Cerebellar nuclear complex (tissue), 1 donor: ENCODE results near the gene MRPL33.

Experiments
- DNase-seq, 2 experiments: peaks; one replicate each; lab custom pipeline; 2025; lab: John Stamatoyannopoulos, UW

MRPL33 gene

DNA sequence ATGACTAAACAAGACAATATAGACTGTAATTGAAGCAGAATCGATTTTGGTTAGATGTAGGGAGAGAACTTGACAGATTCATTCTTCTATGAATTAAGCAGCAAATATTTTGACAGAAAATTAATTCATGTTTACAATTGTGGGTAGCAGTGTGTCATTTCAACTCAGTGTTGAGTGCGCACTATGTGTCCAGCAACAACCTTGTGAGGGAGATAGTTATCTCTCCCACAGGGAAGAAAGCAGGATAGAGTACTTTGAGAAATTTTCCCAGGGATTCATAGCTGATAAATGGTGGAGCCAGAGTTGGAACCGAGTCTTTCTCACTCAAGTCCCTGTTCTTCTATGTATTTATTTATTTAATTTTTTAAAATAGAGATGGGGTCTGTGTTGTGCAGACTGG, 5.2 kb downstream of the MRPL33 start:
- no peak for DNase-seq

DNA sequence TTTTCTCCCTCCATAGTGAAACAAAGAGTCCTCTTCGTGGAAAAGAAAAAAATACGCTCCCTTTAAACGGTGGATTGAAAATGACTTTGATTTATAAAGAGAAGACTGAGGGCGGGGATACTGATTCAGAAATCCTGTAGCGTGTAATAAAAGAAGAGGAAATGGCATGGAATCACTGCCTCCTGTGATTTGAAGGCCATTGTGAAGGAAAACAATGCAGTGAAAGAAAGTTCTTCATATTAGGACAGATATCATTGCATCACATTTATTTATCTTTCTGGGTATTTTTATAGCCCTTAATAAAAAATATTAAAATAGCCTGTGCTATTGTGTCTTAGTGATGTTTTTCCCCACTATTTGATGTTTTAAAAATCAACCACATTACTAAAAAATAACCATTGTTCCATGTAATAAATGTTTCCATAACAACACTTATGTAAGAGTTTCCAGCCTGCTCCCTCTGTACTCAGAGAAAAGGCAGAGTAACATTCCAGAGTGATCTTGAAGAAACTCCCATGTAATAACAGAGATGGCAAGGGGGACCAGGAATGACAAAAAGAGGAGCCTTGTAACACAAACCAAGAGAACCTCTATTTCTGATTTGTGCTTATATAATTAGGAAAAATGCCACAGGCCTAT, 8.0 kb downstream of the MRPL33 start:
- DNase-seq, result no peak

DNA sequence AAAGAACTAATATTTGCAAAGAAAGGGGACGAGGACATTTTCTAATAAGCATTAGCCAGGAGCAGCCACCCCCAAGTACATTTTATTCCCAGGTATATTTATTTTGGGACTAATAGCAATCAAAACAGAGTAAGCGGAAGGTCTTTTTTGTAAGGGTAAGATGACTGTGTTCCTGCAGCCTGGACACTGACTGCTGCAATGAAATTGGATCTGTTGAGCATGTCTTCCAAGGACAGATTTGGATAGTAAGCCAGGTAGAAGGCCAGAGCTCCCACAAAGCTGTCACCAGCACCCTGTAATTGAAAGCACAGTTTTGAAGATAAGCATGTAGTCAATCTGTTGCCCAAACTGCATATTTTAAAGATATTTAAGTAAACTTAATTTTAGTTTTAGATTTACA, 10.0 kb downstream of the MRPL33 start:
- DNase-seq, result no peak

DNA sequence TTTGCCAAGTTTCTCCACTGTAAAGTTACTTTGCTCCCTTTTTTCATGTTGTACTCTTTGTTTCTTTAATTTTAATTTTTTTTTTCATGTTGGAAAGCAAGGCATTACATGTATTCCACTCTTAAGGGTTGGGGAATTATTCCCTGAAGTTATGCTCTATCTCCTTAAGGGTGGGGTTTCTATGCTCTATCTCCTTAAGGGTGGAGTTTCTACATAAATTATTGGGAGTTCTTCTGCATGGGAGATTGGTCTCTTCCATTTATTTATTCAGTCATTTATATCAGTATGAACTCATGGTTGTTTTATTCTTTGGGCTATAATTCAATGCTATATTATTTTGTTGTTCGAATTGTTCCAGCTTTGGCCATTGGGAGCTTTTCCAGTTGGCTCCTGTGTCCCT, 11.2 kb downstream of the MRPL33 start:
- DNase-seq, result no peak

DNA sequence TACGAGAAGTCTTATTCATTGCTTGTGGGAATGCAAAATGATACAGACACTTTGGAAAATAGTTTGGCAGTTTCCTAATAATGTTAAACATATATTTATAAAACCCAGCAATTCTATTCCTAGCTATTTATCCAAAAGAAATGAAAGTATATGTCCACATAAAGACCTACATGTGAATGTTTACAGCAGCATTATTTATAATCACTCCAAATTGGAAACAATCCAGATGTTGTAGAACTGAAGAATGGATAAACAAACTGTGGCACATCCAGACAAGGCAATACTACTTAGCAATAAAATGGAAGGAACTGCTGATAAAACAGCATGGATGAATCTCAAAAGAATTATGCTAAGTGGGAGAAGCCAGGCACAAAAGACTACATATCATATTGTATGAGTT, 19.3 kb downstream of the MRPL33 start:
- DNase-seq, result no peak

DNA sequence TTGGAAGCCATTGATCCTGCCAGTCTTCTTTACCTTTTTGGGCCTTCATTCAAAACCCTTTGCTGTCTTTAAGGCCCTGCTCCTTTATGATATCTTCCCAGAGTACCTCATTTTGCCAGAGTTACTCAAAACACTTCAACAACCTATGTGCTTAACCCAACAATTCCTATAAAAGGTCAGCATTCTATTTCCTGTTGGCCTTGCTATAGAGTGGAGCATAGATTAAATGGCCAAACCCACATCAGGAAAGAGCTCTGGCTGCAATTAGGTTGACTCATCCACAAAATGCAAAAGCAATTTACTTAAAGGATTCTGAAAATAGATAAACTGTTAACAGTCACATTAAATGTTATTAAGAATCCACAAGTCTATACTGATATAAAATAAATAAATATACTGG, 21.2 kb downstream of the MRPL33 start:
- DNase-seq, result no peak

DNA sequence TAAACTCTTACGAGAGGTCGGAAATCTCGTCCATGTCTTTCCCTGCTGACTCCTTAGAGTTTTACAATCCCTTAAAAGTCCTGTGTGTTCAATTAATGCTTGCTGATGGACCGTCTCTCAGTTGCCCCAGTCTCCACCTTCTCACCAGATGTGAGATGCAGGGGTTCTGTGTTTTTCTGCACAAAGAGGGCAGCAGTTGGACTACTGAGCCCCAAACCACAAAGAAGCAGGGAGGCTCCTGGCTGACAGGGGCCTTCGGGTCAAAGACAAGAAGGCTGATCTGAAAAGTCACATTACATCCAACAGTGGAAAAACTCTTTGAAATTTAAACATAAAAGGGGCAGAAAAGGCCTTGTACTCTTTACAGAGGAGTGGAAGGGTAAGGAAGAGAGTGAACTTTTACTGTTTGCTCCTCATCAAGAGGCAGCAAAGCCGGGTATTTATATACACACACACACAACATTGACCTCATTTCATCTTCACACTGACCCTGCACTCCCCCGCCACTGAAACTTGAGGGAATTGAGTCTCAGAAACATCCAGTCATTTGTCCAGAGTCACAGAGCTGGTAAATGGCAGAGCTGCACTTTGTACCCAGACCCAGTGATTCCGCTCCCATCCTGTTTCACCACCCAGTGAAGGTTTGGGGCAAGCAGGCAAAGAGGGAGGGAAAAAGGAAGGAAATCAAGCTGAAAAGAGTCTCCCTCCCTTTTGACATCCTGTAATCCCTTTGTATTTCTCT, 23.7 kb downstream of the MRPL33 start:
- no peak for DNase-seq

DNA sequence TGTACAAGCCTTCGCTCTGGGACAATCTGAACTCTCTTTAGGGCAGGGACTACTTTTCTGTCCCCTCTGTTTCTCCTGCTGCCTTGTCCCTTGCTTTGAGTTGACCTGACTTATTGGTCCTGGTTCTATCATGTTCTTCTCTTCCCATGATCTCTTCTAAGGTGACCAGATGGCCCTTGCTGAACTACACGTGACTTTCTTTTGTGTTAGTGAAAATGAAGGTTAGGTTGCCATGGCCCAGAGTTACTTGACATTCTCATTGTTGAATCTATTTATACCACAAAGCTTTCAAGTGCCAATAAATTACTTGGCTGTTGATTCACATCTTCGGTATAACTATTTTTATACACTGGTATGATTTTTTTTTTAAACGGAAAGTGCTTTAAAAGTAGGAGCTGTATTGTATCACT, 24.4 kb downstream of the MRPL33 start:
- no peak for DNase-seq

DNA sequence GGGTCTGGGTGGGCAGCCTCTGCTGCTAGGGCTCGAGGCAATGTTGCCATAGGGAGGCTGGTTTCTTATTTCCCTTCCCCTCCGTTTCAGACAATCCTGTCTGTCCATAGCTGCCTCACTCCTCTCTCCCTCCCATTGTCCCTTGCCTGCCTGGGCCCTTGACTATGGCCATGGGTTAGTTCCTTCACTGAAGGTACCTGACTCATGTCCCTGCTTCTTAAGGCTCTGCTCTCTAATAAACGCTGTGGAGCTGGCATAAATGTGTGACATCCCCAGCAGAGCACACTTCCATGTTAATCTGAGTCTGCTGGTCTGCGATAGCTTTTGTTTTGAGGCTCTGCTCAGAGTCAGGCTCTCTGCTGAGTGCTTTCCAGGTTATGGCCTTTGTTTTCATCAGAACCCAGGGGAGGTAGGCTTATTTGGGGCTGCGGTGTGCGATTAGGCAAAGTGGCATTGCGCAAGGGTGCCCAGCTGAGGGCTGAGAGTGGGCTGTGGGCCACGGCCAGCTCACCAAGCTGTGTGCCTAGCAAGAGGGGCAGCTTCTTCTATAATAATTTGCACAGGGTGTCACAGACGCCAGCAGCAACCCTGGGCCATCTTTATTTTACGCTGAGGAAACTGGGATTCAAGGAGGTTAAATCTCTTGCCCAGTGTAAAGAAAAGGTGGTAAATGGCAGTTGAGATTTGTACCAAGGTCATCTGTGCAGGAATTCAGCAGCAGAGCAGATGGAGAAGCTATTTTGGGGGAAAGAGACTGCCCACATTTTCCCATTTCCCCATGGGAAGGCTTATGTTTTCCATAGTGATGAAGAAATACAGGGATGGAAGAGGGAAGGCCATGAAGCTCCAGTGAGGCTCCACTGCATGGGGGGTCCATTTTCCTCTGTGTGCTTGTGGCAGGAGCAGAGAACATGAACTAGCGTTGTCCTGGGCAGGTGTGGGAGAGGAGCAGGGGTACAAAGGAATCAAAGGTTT, 25.6 kb downstream of the MRPL33 start:
- DNase-seq, result no peak

DNA sequence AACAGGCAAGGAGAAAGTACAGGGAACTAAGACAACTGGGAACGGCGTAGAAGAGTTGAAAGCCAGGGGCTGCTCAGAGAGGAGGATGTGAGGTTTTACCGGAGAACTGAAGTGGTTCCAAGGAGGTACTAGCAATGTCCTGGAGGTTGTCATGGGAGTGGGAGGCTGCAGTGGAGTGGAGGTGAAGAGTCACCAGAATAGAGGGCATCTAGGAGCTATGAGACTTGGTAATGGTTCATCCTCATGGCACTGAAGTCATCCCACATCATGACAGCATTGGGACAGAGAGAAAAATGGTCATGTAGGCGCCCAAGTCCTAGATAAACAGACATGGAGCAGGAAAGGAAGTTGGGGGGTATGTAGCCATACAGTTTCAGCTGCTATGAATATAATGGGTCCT, 26.3 kb downstream of the MRPL33 start:
- DNase-seq, result no peak

DNA sequence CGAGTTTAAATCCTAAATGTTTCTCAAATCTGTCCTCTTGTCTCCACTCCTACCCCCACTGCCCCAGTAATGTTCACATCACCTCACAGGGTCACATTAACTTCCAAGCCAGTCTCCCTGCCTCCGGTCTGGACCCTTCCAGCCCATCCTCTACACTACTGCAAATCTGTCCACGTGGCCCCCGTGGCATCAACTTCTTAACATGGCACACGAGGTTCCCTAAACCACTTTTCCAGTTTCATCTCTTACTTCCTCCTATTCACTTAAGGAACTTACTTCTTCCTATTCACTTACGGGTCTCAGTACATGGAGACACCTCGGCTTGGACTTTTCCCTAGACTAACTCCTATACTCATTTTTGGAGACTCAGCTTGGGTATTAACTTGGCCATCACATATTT, 27.0 kb downstream of the MRPL33 start:
- no peak for DNase-seq

DNA sequence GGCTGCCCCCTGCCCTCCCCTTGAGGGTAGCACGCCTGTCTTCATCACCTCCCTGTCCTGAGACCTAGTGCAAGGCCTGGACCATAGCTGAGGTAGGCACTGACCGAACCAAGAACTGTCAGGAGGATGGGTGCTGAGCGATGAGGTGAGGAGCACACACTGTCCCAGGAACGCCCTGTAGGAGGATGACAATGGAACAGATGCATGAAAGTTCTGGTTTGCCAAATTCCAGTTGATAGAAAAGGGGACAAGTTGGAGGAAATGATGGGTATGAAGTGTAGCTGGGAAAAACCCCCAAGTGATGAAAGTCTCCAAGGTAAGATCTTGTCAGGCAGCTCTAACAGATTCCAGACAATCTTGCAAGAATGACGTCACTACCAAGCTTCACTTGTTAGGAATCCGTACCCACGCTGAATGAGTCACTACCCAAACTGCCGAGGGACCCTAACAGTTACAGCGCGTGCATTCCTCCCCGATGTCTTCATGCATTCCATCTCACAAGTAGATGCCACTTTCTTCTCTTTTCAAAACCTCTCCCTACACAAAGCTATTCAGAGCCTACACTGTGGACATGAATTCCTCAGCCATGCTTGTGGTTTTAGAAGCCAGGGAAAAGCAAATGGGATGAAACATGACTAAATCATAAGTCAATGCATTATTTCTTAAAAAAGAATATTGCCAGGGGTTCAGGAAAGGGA, 27.6 kb downstream of the MRPL33 start:
- DNase-seq, result no peak

DNA sequence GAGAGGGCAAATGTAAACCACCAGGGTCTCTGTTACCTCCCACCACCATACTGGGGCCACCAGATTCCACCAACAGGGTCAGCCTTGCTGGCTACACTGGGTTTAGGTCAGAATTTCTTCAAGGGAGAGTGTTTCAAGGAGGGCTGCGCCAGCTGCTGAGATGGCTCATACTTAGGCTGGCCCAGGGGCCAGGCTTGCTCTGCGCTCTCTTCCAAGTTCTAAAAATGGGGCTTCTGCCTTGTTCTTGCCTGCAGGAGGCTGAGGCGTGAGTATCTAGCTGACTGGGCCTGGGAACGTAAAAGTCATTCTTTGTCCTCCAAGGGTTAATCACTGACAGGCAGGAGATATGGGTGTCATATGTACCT, 28.1 kb downstream of the MRPL33 start:
- DNase-seq, result no peak

DNA sequence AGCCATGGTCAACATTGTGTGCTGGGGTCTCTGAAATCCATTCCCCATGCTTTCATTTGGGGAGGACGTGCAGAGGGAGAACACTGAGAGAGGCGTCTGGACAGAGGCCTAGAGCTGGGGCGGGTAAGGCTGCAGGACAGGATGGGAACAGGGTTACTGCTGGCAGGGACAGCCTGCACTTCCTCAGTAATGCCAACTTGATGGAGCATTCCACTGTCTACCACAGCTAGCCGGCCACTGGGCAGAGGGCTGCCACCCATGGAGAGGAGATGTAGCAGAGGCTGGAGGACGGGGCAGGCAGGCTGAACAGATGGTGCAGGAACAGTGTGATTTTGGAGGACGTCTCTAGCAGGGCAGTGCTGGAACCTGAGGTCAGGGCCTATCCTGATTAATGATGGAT, 29.3 kb downstream of the MRPL33 start:
- DNase-seq, result peak; percentile 37 to 77

DNA sequence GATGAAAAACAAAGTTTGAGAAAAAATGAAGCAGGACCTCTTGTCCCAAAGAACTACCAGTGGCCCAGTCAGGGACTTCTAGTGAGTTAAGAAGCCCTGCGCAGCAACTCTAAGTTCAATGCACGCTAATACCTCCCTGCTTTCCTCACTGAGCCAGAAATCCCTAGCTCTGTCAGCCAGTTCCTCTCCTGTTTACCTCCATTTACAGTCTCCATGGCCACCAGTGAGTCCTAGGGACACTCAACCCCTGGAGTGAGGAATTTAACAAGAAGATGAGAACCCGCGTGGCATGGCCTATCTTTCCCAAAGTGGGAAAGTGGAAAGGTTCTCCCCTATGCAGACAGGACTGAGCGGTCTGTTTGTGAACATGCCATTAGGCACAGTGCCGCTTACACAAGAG, 31.0 kb downstream of the MRPL33 start:
- no peak for DNase-seq

DNA sequence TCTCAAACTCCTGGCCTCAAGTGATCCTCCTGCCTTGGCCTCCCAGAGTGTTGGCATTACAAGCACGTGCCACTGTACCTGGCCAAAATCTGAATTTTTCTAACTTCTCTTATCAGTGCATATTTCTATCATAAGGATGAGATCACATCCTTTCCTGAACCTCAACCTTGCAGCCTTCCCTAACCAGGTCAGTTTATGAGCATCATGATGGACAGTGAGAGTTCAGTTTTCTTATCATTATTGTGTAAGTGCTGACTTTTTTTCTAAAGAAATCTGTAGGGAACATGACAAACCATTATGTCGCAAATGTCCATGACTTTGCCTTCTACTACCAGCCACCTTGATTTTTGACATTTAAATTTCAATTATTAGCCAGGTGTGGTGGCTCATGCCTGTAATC, 31.5 kb downstream of the MRPL33 start:
- DNase-seq, result no peak

DNA sequence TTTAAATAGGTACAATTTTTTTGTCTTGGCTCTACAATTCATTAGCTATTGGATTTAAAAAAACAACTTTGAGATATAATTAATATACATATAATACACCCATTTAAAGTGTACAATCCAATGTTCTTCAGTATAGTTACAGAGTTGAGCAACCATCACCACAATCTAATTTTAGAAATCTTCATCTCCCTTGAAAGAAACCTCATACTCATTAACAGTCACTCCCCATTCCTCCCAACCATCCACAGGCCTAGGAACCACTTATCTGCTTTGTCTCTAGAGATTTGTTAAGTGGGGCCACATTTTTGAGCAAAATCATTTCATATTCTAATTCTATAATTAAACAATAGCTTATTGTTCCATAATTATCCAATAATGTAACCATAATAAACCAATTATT, 32.6 kb downstream of the MRPL33 start:
- DNase-seq, result no peak

DNA sequence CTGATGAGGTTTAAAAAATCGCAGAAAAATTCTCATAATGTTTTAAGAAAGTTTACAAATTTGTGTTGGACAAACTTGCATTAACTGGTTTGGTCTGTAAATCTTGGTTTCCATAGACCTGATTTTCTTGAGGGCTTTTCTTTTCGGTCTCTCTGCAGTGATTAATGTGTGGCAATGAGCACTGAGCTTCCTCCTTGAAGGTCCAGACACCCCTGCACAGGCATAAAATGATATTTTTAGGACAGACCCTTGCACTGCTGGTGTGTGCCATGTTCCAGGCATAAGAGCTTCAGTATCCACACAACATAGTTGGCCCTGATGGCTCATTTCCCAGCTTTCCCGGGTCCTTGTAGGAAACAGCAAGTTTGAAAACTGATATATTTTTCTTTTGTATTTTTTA, 33.7 kb downstream of the MRPL33 start:
- DNase-seq, result no peak

DNA sequence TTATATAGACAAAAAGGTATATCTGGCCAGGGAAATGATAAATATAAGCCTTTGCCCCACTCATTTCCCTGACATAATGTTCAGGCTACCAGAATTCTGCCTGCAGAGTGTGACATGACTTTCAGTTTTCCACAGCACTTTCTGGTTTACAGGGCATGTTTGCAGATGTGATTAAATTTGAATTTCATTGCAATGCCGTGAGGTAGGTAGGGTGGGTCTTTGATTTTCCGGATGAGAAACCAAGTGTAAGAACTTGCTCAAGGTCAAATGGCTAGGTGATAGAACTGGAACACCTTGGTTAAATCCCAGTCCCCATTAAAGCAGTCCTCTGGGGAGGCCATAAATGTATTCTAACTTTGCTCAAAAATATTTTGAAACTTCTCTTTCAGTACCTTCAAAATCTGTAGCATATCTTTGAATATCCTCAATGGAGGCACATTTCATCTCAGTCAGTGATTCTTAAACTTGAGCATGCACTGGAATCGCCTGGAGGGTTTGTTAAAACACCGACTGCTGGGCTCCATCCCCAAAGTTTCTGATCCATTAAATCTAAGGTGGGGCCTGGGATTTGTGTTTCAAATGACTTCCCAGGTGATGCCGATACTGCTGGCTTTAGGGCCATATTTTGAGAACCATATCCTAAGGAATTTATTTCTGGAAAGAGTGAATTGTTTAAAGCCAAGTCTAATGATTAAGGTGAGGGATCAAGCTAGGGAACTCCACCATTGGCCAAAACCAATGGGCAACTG, 35.0 kb downstream of the MRPL33 start:
- DNase-seq, result no peak

DNA sequence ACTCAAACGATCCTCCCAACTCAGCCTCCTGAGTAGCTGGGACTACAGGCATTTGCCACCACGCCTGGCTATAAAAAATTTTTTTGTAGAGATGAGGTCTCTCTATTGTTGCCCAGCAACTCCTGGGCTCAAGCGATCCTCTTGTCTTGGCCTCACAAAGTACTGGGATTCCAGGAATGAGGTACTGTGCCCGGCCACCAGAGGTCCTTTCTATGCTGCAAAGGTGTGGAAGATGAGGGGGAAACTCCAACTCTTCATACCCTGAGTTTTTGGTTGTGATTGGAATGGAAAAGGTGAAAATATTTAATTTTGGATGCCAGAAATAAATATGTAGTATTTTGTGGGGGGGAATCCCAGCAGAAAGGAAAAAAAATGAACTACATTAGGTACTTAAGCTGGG, 36.0 kb downstream of the MRPL33 start:
- DNase-seq, result no peak

DNA sequence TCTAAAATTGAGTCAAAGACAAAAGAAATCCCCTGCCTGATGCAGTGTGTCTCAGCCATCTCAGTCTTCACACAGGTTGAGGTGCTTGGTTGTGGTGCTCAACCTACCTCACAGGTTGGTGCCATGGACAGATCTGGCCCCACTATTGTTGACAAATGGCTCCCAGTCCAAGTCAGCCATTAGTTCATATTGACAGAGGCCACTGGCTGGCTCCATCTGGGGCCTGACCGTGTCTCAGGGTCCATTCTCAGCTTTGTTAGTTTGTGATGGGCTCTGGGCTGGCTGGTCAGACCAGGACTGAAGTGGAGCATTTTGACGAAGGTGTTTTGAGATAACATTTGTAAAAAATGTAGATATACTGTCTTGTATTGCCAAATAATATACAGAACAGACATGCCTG, 36.9 kb downstream of the MRPL33 start:
- no peak for DNase-seq

DNA sequence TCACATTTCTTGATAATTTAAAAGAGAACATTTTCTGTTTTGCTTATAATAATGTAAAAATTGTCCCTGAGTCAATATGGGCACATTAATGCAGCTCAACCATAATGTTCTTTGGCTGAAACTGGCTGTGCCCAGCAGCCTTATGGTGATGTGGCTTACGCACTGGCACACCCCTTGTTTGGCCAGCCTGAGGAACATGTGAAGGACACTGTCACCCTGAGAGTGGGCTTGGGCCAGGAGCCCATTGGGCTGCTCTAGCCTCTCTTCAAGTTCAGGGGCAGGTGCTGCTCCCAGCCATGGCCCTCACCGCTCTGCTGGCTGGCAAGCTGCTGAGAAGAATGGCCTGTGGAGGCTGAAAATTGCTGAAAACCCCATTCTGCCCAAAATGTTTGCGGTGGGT, 37.5 kb downstream of the MRPL33 start:
- no peak for DNase-seq
